Nephron progenitor cell (in vitro differentiated cells): Measurements from ENCODE around the gene NOSIP.

Experiments
- DNase-seq: peaks from one replicate; pipeline ENCODE4 v3.0.0; 2021
- H3K27ac Mint-ChIP-seq: 2 replicates; pipeline ENCODE4 v1.8.0; 2021; ENCODE audit warnings: mild to moderate bottlenecking, moderate library complexity, mixed read lengths
- H3K27me3 Mint-ChIP-seq: 2 replicates; pipeline ENCODE4 v1.8.0; 2021; ENCODE audit warnings: mild to moderate bottlenecking, low read depth, mixed read lengths; ENCODE audit not compliant: poor library complexity
- H3K36me3 Mint-ChIP-seq: 2 replicates; pipeline ENCODE4 v1.8.0; 2021; ENCODE audit warnings: low read depth, mixed read lengths
- H3K4me1 Mint-ChIP-seq: 2 replicates; pipeline ENCODE4 v1.8.0; 2021; ENCODE audit warnings: mixed read lengths
- H3K4me3 Mint-ChIP-seq: 2 replicates; pipeline ENCODE4 v1.8.0; 2021; ENCODE audit warnings: mild to moderate bottlenecking, moderate library complexity, mixed read lengths
- H3K9me3 Mint-ChIP-seq: 2 replicates; pipeline ENCODE4 v1.8.0; 2021; ENCODE audit warnings: mild to moderate bottlenecking, moderate library complexity, mixed read lengths
- TF ChIP-seq, protein P1 (sequence below): fragments of 200-600 bp; sonication (generic); IDR thresholded peaks from 2 replicates; pipeline ENCODE4 v1.5.0; 2021; ENCODE audit warnings: antibody characterized with exemption

The NOSIP gene

DNA sequence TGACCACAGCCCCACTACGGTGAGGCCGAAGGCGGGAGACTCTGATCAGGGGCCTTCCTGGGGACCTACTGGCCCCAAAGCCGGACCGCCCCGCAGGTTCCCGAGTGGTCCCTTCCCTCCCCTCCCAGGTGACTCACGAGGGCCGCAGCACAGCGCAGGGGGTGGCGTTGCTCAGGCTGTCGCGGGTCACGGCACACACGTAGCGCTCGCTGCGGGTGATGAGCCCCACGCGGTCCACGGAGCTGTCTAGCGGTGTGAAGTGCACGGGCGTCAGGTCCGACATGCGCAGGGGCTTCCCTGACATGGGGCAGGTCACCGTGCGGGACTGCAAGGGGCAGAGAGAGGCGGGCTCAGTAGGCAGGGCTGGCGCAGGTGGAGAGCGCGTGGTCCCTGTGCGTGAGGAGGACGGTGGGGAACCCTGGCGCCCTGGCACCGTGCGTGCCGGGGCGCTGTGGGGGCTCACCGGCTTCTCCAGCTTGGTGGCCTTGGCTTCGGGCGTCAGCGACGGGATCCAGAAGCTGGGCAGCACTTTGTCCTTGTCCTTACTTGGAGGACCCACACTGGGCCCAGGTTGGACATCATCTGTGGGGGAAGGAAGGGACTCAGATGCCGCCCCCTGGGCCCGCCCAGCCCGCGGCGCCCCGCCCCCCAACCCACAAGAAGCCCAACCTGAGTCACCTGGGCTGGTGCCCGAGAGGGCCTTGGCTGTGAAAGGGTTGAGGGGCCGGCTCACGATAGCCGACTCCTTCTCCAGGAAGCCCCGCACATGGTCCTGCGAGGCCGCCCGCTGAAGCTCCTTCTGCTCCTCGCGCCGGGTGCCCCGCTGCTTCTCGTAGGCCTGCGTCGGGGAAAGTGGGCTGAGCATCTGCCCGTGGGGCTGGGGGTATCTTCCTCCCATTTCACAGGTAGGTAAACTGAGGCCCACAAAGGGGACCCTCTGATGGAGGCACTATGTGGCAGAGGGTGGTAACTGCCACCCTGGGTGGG is 23.7 kb downstream of the NOSIP start:
- no peaks in the 10 kb centered on the region for H3K9me3 Mint-ChIP-seq
- H3K36me3 Mint-ChIP-seq = peaks cover 54% of the 10 kb centered on the region
- TF ChIP-seq, protein P1, sequence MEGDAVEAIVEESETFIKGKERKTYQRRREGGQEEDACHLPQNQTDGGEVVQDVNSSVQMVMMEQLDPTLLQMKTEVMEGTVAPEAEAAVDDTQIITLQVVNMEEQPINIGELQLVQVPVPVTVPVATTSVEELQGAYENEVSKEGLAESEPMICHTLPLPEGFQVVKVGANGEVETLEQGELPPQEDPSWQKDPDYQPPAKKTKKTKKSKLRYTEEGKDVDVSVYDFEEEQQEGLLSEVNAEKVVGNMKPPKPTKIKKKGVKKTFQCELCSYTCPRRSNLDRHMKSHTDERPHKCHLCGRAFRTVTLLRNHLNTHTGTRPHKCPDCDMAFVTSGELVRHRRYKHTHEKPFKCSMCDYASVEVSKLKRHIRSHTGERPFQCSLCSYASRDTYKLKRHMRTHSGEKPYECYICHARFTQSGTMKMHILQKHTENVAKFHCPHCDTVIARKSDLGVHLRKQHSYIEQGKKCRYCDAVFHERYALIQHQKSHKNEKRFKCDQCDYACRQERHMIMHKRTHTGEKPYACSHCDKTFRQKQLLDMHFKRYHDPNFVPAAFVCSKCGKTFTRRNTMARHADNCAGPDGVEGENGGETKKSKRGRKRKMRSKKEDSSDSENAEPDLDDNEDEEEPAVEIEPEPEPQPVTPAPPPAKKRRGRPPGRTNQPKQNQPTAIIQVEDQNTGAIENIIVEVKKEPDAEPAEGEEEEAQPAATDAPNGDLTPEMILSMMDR = no peak
- DNase-seq = no peak
- H3K4me1 Mint-ChIP-seq = peaks cover 26% of the 10 kb centered on the region
- H3K27ac Mint-ChIP-seq = no peak overlapping the region
- H3K4me3 Mint-ChIP-seq = no peak overlapping the region
- peaks cover 3% of the 10 kb centered on the region for H3K27me3 Mint-ChIP-seq

DNA sequence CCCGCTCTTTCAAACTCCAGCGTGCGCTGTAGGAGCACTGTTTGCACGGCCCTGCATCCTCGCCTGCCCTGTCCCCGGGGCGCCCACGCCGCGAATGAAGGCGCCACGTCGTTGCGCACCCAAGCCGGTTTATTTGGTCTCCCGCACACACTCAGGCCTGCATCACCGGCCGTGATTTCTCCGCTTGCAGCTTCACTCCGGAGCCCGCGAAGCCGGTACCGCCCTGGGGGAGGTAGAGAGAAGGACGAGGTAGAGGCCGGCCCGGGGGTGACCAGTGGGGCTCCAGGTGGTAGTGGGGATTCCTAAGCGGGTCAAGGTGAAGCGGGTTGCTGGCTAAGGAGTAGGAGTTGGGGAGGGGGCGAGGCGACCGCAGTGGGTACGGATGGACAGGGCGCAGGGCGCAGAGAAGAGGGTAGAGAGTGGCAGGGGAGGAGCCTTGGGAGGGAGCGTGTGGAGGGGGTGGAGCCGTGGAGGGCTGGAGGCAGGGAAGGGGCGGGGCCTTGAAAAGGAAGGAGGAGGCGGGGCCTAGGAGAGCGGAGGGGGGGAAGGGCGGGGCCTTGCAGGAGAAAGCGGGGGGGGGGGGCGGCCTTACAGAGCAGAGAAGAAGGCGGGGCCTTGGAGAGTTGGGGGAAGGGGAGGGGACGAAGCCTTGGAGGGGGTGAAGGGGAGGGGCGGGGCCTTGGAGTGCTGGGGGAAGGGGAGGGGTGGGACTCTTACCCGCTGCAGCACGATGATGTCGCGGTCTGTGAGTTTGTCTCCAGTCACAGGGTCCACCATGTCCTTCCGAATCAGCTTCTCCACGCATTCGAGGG is 24.6 kb downstream of the NOSIP start:
- Mint-ChIP-seq H3K36me3 (peaks cover 57% of the 10 kb centered on the region), H3K4me3 (no peak overlapping the region), H3K4me1 (peaks cover 18% of the 10 kb centered on the region), H3K27ac (no peak overlapping the region), H3K9me3 (no peaks in the 10 kb centered on the region), H3K27me3 (peaks cover 3% of the 10 kb centered on the region)
- DNase-seq = peak; percentile 87
- TF ChIP-seq, protein P1 = no peak

DNA sequence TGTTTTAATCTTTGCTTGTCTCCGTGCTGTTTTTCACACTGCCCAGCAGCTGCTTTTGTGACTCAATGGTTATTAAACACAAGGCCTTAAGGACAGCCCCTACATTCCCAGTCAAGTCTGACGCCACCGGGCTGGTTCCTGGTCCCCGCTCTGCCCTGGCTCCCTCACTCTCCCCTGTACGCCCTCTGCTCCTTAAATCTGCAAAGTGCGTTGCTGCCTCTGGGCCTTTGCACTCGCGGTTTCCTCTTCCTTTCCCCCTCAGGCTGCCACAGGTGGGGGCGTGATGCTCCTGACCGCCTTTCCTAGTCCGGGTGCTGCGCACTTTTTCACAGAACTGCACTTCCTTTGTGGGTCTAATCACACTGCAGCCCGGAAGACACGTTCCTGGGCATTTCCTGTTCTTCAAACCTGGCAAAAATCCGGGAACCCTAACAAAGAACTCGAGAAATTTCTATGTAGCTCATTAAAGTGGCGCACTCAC is 25.6 kb downstream of the NOSIP start:
- TF ChIP-seq, protein P1 = no peak
- H3K4me3 Mint-ChIP-seq = no peak overlapping the region
- no peaks in the 10 kb centered on the region for H3K9me3 Mint-ChIP-seq
- no peak for DNase-seq
- H3K27ac Mint-ChIP-seq = peak overlapping the region; percentile 68
- H3K27me3 Mint-ChIP-seq = peaks cover 3% of the 10 kb centered on the region
- H3K4me1 Mint-ChIP-seq = peaks cover 8% of the 10 kb centered on the region
- peaks cover 53% of the 10 kb centered on the region for H3K36me3 Mint-ChIP-seq

DNA sequence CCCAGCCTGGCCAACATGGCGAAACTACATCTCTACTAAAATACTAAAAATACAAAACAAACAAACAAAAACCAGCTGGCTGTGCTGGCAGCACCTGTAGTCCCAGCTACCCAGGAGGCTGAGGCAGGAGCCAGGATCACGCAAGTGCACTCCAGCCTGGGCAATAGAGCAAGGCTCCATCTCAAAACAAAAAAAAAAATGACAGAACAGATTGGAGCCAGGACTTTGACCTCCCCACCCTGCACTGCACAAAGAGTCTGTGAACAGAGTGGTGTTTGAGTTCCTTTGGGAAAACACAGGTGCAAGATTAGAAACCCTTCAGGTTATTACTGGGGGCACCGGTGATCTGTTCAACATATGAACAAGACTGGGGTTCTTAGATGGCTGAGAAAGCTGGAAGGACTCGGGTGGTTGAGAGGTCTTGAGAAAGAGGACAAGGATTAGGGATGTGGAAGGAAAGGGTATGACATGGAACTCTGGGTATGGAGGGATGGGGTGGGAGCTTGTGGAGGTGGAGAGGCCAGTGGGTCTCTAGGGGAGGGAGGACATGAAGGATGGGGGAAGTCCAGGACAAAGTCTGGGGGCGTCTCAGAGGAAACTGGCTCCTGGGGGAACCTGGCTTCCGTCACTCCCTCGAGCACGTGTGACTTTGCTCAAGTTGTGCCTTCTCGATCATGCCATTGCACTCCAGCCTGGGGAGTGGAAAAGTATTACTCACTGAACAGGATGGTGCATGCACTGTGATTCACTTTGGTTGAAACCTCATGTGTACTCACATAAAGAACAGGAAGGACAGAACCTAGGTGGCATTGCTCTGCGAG is 26.7 kb downstream of the NOSIP start:
- TF ChIP-seq, protein P1 = no peak
- no peaks in the 10 kb centered on the region for H3K9me3 Mint-ChIP-seq
- peaks cover 6% of the 10 kb centered on the region for H3K4me1 Mint-ChIP-seq
- no peak overlapping the region for H3K4me3 Mint-ChIP-seq
- peaks cover 43% of the 10 kb centered on the region for H3K36me3 Mint-ChIP-seq
- no peak for DNase-seq
- peaks cover 3% of the 10 kb centered on the region for H3K27me3 Mint-ChIP-seq
- H3K27ac Mint-ChIP-seq = peak overlapping the region; percentile 34

DNA sequence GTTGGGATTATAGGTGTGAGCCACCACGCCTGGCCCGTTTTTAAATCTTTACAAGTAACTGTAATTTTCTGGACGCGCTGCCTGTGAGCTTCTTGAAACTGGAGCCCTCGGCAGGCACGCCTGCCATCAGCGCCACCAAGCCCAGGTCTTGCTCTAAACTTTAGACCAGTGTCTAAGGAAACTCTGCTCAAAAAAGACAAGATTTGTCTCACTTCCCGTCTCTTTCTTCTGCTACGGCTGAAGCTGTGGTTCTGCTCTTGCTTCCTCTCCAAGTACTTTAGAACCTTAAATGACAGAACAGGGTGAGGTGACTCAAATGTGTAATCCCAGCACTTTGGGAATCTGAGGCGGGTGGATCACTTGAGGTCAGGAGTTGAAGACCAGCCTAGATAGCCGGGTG is 27.6 kb downstream of the NOSIP start:
- H3K27ac Mint-ChIP-seq = peak overlapping the region; percentile 16
- TF ChIP-seq, protein P1 = no peak
- H3K4me1 Mint-ChIP-seq = peaks cover 5% of the 10 kb centered on the region
- no peaks in the 10 kb centered on the region for H3K9me3 Mint-ChIP-seq
- H3K4me3 Mint-ChIP-seq = no peak overlapping the region
- peaks cover 3% of the 10 kb centered on the region for H3K27me3 Mint-ChIP-seq
- DNase-seq = no peak
- H3K36me3 Mint-ChIP-seq = peaks cover 36% of the 10 kb centered on the region
